GM12875 (cell line): Measurements from ENCODE around the gene TNXB.

Experiments used
- H3K4me3 ChIP-seq: one replicate; pipeline ENCODE4 v1.5.1; 2011; ENCODE audit warnings: low read depth, low read length, control low read depth
- TF ChIP-seq, protein P1 (sequence below): IDR thresholded peaks from 2 replicates; pipeline ENCODE4 v1.5.1; 2011; ENCODE audit warnings: low read depth, mild to moderate bottlenecking, control low read depth, inconsistent platforms, low read length, moderate library complexity, borderline replicate concordance; ENCODE audit not compliant: insufficient read depth

Gene TNXB

DNA sequence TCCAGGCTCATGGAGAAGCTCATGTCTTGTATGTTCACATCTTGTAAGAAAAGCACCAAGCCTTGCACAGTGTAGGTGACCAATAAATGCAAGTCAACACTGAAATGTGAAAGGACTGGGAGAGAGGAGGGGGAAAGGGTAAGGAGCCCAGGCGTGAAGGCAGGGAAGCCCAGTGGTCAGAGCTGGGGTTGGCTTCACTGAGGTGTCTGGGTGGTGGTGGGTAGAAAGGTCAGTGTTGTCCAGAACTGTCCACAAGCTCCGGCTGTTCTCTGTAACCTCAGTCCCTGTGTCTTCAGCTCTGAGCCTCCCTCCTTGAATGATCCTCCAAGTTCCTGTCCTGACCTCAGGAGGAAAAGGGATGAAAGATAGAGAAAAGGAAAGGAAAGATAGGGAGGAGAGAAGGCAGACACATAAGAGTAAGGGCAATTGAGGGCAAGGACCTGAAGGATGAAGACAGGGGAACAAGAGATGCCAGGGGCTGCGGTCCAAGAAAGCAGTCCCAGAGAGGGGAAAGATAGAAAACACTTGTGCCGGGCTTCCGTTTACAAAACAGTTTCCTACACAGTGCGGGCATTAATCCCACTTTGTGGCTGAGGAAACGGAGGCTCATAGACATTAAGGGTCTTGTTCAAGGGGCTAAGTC, 2.4 kb upstream of the TNXB start:
- no peak overlapping the region for H3K4me3 ChIP-seq
- TF ChIP-seq, protein P1, sequence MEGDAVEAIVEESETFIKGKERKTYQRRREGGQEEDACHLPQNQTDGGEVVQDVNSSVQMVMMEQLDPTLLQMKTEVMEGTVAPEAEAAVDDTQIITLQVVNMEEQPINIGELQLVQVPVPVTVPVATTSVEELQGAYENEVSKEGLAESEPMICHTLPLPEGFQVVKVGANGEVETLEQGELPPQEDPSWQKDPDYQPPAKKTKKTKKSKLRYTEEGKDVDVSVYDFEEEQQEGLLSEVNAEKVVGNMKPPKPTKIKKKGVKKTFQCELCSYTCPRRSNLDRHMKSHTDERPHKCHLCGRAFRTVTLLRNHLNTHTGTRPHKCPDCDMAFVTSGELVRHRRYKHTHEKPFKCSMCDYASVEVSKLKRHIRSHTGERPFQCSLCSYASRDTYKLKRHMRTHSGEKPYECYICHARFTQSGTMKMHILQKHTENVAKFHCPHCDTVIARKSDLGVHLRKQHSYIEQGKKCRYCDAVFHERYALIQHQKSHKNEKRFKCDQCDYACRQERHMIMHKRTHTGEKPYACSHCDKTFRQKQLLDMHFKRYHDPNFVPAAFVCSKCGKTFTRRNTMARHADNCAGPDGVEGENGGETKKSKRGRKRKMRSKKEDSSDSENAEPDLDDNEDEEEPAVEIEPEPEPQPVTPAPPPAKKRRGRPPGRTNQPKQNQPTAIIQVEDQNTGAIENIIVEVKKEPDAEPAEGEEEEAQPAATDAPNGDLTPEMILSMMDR, result no peak

DNA sequence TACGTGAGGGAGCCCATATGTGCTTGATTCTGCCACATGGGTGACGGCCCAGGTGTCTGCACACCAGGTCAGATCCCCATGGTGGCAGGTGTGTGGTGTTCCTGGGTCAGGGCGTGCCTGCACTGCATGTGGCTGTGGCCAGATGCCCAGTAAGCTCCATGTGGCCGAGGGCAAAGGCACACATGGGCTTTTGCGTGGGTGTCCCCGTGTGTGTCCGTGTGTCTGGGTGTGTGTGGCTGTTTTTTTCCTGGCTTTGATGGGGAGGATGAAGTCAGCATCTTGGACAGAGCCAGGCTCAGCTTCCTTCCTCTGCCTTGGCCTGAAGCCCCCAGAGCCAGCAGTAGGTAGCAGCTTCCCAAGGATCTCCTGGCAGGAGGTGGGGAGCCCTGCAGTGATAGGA, 1.5 kb upstream of the TNXB start:
- no peak overlapping the region for H3K4me3 ChIP-seq
- TF ChIP-seq, protein P1, result no peak

DNA sequence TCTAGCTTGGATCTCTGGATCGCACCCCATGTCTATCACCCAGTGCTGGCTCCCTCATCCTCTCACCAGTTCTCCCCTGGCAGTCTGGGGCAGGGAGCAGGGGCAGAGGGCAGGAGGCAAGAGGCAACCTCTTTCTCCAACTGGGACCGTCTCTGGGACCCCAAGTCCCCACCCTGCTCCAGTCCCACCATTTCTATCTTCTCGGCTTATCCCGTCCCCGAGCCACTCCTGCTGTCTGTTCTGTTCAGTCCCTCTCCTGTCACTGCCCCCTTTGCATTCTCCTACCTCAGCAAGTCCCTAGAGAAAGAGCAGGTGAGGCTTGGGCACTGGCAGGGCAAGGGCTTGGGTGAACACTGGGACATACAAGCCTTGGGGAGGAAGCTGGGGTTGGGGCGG, 625 bp upstream of the TNXB start:
- TF ChIP-seq, protein P1, result no peak

DNA sequence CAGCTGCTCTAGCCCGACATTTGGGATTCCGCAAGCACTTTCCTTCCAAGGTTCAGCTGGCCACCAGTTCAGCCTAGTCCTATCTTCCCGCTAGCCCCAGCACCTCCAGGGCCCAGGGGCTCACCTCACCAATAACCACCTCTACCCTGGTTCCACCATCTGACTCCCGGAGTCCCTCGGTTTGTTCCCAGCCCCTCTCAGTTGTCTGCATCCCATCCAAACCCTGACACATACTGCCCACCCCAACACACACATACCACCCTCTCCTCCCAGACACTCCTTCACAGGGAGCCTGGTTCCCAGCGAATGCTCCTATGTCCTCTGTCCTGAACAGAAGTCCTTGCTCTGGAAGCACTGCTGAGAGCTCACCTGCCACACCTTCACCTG, 418 bp downstream of the TNXB start:
- TF ChIP-seq, protein P1, result no peak
- no peak overlapping the region for H3K4me3 ChIP-seq

More for the DNA sequence above, 625 bp upstream of the TNXB start:
- no peak overlapping the region for H3K4me3 ChIP-seq

DNA sequence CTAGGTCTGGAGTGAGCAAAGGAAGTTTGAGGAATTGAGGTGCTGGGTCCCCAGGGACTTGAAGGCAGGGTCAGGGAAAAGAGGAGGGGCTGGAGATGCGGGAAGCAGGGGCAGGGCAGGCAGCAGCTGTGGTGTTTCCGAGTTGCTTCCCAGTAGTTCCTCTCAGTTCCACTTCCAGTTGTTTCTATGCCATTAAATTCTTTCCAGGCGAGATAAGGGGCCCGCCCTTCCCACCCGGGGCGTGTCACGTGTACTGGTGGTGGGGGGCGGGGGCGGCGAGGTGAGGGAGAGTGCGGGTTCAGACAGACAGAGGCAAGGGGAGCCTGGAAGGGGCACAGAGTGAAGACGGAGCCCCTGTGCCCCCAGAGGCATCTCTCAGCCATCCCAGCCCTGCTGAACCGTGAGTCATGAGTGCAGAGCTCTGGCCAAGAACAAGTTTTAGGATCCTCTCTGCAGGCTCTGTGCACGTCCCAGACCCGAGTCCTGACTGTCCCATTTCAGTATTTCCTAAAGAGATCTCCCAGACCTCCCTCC, 977 bp downstream of the TNXB start:
- H3K4me3 ChIP-seq, result no peak overlapping the region
- TF ChIP-seq, protein P1, result no peak

DNA sequence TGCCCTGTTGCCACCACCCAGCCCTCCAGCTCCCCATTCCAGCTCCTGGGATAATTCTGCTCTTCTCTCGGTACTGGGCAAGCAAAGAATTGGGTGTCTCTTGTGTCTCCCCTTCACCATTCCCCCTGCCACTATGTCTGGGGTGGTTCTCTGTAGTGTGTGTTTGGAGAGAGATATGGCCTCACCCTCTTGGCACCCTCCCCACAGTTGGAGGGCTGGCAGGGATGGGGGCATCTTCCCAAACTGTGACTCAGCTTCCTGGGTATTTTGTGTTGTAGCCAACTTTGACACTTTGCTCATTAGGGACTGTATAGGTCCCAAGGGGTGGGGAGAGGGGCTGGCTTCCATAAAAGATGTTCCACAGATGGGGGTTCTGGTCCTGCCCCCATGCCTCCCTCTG, 1.7 kb downstream of the TNXB start:
- no peak overlapping the region for H3K4me3 ChIP-seq

DNA sequence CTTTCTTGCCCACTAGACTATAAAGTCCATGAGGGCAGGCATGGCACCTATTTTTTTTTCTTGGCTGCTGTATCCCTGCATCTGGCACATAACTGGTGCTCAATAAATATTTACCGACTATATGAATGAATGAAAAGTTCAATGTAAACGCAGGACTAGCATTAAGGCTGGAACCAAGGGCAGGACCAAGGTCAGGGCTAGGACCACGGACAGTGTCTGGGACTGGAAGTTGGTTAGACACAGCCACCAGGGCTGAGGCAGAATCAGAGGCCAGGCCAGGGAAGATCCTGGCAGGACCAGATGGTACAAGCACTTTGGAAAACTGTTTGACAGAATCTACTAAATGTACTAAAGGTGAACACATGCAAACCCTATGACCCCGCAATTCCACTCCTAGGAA, 3.7 kb downstream of the TNXB start:
- TF ChIP-seq, protein P1, result no peak
- H3K4me3 ChIP-seq, result no peak overlapping the region

More for the DNA sequence above, 1.7 kb downstream of the TNXB start:
- TF ChIP-seq, protein P1, result no peak
